Measurements from ENCODE around the gene ZNF423.

The ZNF423 gene

DNA sequence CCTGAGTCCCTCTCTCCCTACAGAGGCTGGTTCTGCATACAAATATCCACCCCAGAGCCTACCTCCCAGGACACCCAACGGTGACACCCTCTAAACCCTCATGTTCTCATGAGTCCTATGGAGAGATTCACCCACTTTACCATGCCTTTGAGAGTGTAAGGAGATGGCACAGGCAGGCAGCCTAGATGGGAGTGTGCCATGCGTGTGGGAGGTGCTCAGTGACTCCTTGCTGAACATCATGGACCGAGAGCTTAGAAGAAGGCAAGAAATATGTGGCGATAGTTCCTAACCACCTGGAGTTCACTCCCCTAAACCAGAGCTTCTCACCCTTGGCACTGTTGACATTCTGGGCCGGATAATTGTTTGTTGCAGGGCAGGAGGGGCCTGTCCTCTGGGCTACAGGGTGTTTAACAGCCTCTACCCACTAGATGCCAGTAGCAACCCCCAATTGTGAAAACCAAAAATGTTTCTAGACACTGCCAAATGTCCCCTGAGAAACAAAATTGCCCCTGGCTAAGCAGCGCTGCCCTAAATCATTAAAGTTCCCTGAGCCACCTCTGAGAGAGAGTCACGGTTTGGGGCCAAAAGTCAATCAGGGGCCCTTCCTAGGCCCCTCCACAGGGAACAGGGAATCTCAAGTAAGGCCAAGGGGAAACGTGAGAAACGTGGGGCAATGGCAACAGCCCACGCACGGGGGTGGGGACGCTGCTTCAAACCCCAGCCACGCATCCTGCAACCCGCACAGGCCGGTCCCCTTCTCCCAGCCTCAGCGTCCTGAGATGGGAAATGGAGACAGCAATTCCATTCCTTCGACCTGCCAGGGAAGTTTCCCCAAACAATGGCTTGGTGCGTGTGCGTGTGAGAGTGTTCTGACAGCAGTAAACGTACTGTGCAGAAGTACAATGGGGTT lies 415.5 kb downstream of the ZNF423 start:
- no peak for DNase-seq

DNA sequence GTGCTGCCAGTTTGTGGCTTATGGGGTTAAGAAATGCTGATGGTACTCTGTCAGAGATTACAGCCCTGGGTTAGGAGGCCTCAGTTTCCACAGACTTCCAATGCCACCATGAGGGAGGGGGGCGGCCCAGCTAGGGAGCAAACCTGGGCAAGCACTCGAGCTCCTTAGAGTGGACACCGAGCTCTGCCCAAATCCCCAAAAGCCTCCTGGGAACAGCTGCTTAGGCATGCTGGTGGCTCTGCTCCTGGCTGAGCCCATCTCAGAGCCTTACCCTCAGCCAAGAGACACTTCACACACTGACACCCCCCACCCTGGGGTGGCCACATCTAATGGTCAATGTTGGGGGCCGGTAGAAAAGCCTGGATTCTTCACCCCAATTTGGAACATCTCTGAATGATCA lies 416.2 kb downstream of the ZNF423 start:
- DNase-seq = no peak

GRCh38 chr16:49439050-49439449 lies 416.9 kb downstream of the ZNF423 start:
- no peak for DNase-seq

Measured in stimulated activated CD4-positive, alpha-beta T cell treated with anti-CD3 and anti-CD28 coated beads, Interleukin-15, amount 100 ng/mL, for 24 hours (primary cell).